H1 (cell line): ENCODE measurements around the gene F5. TPM values are rescaled to one million over a fixed set of nuclear protein-coding genes. Genes with fewer than 3 reads are reported as not detected.

Experiments
- CTCF ChIA-PET: fragments of 300-600 bp; sonication (Branson Sonifier 250); formaldehyde crosslinking; loops from one replicate; lab custom pipeline; 2021; ENCODE audit not compliant: partially characterized antibody; lab: Charles Lee
- POLR2A ChIA-PET: fragments of 300-600 bp; sonication (Branson Sonifier 250); formaldehyde crosslinking; loops from one replicate; lab custom pipeline; 2021; ENCODE audit warnings: inconsistent platforms; ENCODE audit not compliant: partially characterized antibody; lab: Charles Lee
- DNase-seq, 2 experiments: peaks; one replicate each; pipeline versions ENCODE4 v3.0.0 to v3.0.0-alpha.2; 2010 to 2022; ENCODE audit warnings: low spot score in 2 of 2, low read depth in 1 of 2, mixed read lengths in 1 of 2
- FAIRE-seq: peaks from 2 replicates; lab custom pipeline; 2011; peaks lifted over from hg19 to GRCh38; lab: Jason Lieb, UNC
- H2AFZ ChIP-seq: 2 replicates; pipeline ENCODE4 v1.8.1; 2012; ENCODE audit warnings: low read length, inconsistent platforms
- H2AK5ac ChIP-seq: 2 replicates; pipeline ENCODE4 v1.6.1; 2013; ENCODE audit warnings: low read depth, low read length
- H2BK120ac ChIP-seq: replicated peaks from 2 replicates; pipeline ENCODE3; 2013; ENCODE audit warnings: low read depth, low read length, inconsistent platforms
- H2BK12ac ChIP-seq: 2 replicates; pipeline ENCODE4 v1.6.1; 2013; ENCODE audit warnings: low read depth, low read length
- H2BK15ac ChIP-seq: 2 replicates; pipeline ENCODE4 v1.6.1; 2013; ENCODE audit warnings: low read length
- H2BK20ac ChIP-seq: 2 replicates; pipeline ENCODE4 v1.6.1; 2013; ENCODE audit warnings: low read length
- H2BK5ac ChIP-seq: 2 replicates; pipeline ENCODE4 v1.6.1; 2013; ENCODE audit warnings: low read depth, low read length
- H3K14ac ChIP-seq: 2 replicates; pipeline ENCODE4 v1.6.1; 2013; ENCODE audit warnings: inconsistent platforms; ENCODE audit not compliant: insufficient read length
- H3K18ac ChIP-seq: 2 replicates; pipeline ENCODE4 v1.6.1; 2013; ENCODE audit warnings: low read length; ENCODE audit errors: extremely low read depth
- H3K23ac ChIP-seq: 2 replicates; pipeline ENCODE4 v1.6.1; 2013; ENCODE audit warnings: inconsistent platforms; ENCODE audit not compliant: insufficient read length
- H3K23me2 ChIP-seq: 2 replicates; pipeline ENCODE4 v1.6.1; 2013; ENCODE audit warnings: low read depth, low read length
- H3K27ac ChIP-seq: 2 replicates; pipeline ENCODE4 v1.6.1; 2011; ENCODE audit warnings: low read depth, low read length, inconsistent platforms
- H3K27me3 ChIP-seq, 4 experiments: replicated peaks in 1 of 4; 1 replicate in 1 of 4; 2 replicates in 3 of 4; pipeline versions ENCODE4 v1.6.1 to v1.8.1; 2011 to 2013; ENCODE audit warnings: low read length in 3 of 4, mild to moderate bottlenecking in 3 of 4, inconsistent platforms in 2 of 4, mixed read lengths in 2 of 4, moderate library complexity in 1 of 4; ENCODE audit not compliant: control insufficient read depth in 3 of 4, insufficient read depth in 3 of 4; ENCODE audit errors: extremely low read depth in 1 of 4
- H3K36me3 ChIP-seq, 4 experiments: 2 replicates each; pipeline versions ENCODE4 v1.6.1 to v1.8.1; 2011 to 2013; ENCODE audit warnings: mild to moderate bottlenecking in 4 of 4, low read length in 3 of 4, moderate library complexity in 2 of 4, control low read depth in 1 of 4, inconsistent platforms in 1 of 4; ENCODE audit not compliant: insufficient read depth in 4 of 4, control insufficient read depth in 2 of 4
- H3K4ac ChIP-seq: replicated peaks from 2 replicates; pipeline ENCODE3; 2013; ENCODE audit warnings: low read length, low read depth, mixed read lengths, inconsistent platforms; ENCODE audit not compliant: insufficient read length
- H3K4me1 ChIP-seq, 4 experiments: replicated peaks in 1 of 4; 1 replicate in 1 of 4; 2 replicates in 3 of 4; pipeline versions ENCODE4 v1.6.1 to v1.8.1; 2011 to 2013; ENCODE audit warnings: low read length in 3 of 4, inconsistent platforms in 2 of 4, mixed read lengths in 1 of 4; ENCODE audit not compliant: insufficient read depth in 4 of 4, control insufficient read depth in 3 of 4
- H3K4me2 ChIP-seq, 2 experiments: 2 replicates each; pipeline versions ENCODE4 v1.6.1 to v1.8.1; 2011 to 2013; ENCODE audit warnings: low read depth in 2 of 2, low read length in 2 of 2, control low read depth in 1 of 2, inconsistent platforms in 1 of 2, mild to moderate bottlenecking in 1 of 2; ENCODE audit not compliant: insufficient read depth in 1 of 2
- H3K4me3 ChIP-seq, 4 experiments: fragments of 200-600, 300-600 bp in 1 of 4; sonication (generic), shearing (Covaris generic), sonication (Bioruptor Twin) in 1 of 4; 2 replicates each; pipeline versions ENCODE4 v1.5.1 to v1.8.1; 2011 to 2016; ENCODE audit warnings: low read length in 4 of 4, low read depth in 3 of 4, control low read depth in 2 of 4, inconsistent platforms in 2 of 4, mild to moderate bottlenecking in 2 of 4, mixed read lengths in 1 of 4, moderate library complexity in 1 of 4; ENCODE audit not compliant: insufficient read depth in 2 of 4; ENCODE audit errors: extremely low read depth in 1 of 4
- H3K56ac ChIP-seq: replicated peaks from 2 replicates; pipeline ENCODE3; 2013; ENCODE audit warnings: low read depth, mild to moderate bottlenecking, mixed read lengths, low read length, inconsistent platforms; ENCODE audit not compliant: insufficient read length
- H3K79me1 ChIP-seq: 2 replicates; pipeline ENCODE4 v1.6.1; 2013; ENCODE audit warnings: low read depth, low read length, control low read depth
- H3K79me2 ChIP-seq, 2 experiments: 2 replicates each; pipeline versions ENCODE4 v1.6.1 to v1.8.1; 2012 to 2013; ENCODE audit warnings: low read length in 2 of 2, mild to moderate bottlenecking in 2 of 2, inconsistent platforms in 1 of 2; ENCODE audit not compliant: insufficient read depth in 2 of 2, control insufficient read depth in 1 of 2
- H3K9ac ChIP-seq, 4 experiments: replicated peaks in 1 of 4; 1 replicate in 1 of 4; 2 replicates in 3 of 4; pipeline versions ENCODE4 v1.6.1 to v1.8.1; 2011 to 2013; ENCODE audit warnings: low read depth in 3 of 4, low read length in 3 of 4, control low read depth in 2 of 4, mild to moderate bottlenecking in 2 of 4, moderate library complexity in 2 of 4, inconsistent platforms in 1 of 4; ENCODE audit errors: extremely low read depth in 1 of 4
- H3K9me3 ChIP-seq, 2 experiments: 2 replicates each; pipeline versions ENCODE4 v1.6.1 to v1.8.1; 2012 to 2013; ENCODE audit warnings: mild to moderate bottlenecking in 2 of 2, moderate library complexity in 2 of 2, control low read depth in 1 of 2, inconsistent platforms in 1 of 2, low read depth in 1 of 2, low read length in 1 of 2, mixed read lengths in 1 of 2; ENCODE audit not compliant: insufficient read depth in 2 of 2
- H4K20me1 ChIP-seq, 2 experiments: replicated peaks in 1 of 2; 2 replicates each; pipeline versions ENCODE3 to v1.8.1; 2011 to 2013; ENCODE audit warnings: inconsistent platforms in 2 of 2, low read length in 2 of 2, mild to moderate bottlenecking in 1 of 2; ENCODE audit not compliant: insufficient read depth in 2 of 2, control insufficient read depth in 1 of 2
- H4K5ac ChIP-seq: 2 replicates; pipeline ENCODE4 v1.6.1; 2013; ENCODE audit warnings: low read length, low read depth, mixed read lengths, inconsistent platforms; ENCODE audit not compliant: insufficient read length
- H4K8ac ChIP-seq: 2 replicates; pipeline ENCODE4 v1.8.0; 2013; ENCODE audit warnings: mild to moderate bottlenecking, moderate library complexity, low read length, inconsistent platforms; ENCODE audit not compliant: insufficient read depth; ENCODE audit errors: extremely low read depth
- H4K91ac ChIP-seq: replicated peaks from 2 replicates; pipeline ENCODE3; 2013; ENCODE audit warnings: low read length, mixed read lengths, inconsistent platforms; ENCODE audit not compliant: insufficient read length
- BACH1 ChIP-seq: IDR thresholded peaks from 2 replicates; pipeline ENCODE4 v1.6.1; 2012; ENCODE audit warnings: low read length, improper control_type of control experiment
- CTCF ChIP-seq, 3 experiments: IDR thresholded peaks; 1 replicate in 2 of 3; 2 replicates in 1 of 3; pipeline versions ENCODE4 v1.5.1 to v1.6.1; 2011; ENCODE audit warnings: low read length in 3 of 3, mild to moderate bottlenecking in 3 of 3, inconsistent platforms in 2 of 3, low read depth in 1 of 3, moderate library complexity in 1 of 3; ENCODE audit not compliant: insufficient read depth in 1 of 3; ENCODE audit errors: control extremely low read depth in 1 of 3
- HDAC2 ChIP-seq, 2 experiments: fragments of 300-600 bp in 1 of 2; sonication (generic) in 1 of 2; IDR thresholded peaks; 2 replicates each; pipeline ENCODE4 v1.6.1; 2011 to 2012; ENCODE audit warnings: low read depth in 2 of 2, low read length in 2 of 2, mild to moderate bottlenecking in 2 of 2, moderate library complexity in 2 of 2, borderline replicate concordance in 1 of 2, inconsistent platforms in 1 of 2
- KDM1A ChIP-seq: fragments of 200-600, 300-600 bp; sonication (generic); IDR thresholded peaks from 2 replicates; pipeline ENCODE4 v1.7.1; 2016; ENCODE audit warnings: mild to moderate bottlenecking, low read length, borderline replicate concordance
- POLR2AphosphoS5 ChIP-seq: IDR thresholded peaks from 2 replicates; pipeline ENCODE4 v1.6.1; 2011; ENCODE audit warnings: low read depth, low read length
- SAP30 ChIP-seq: fragments of 300-600 bp; sonication (generic); IDR thresholded peaks from 2 replicates; pipeline ENCODE4 v1.7.1; 2012; ENCODE audit warnings: low read length, moderate library complexity, mild to moderate bottlenecking, inconsistent platforms; ENCODE audit not compliant: insufficient read depth, insufficient replicate concordance
- SIN3A ChIP-seq, 2 experiments: IDR thresholded peaks in 1 of 2; conservative IDR thresholded peaks in 1 of 2; 2 replicates each; pipeline ENCODE4 v1.6.1; 2011 to 2012; ENCODE audit warnings: low read length in 2 of 2, improper control_type of control experiment in 1 of 2, low read depth in 1 of 2, mild to moderate bottlenecking in 1 of 2
- SIRT6 ChIP-seq: IDR thresholded peaks from one replicate; pipeline ENCODE4 v1.7.1; 2012; ENCODE audit warnings: low read length, inconsistent platforms
- SP1 ChIP-seq: IDR thresholded peaks from 2 replicates; pipeline ENCODE4 v1.6.1; 2011; ENCODE audit warnings: low read depth, low read length
- SRF ChIP-seq: IDR thresholded peaks from 2 replicates; pipeline ENCODE4 v1.6.1; 2011; ENCODE audit warnings: mild to moderate bottlenecking, low read depth, low read length, moderate library complexity
- TAF7 ChIP-seq: optimal IDR thresholded peaks from 2 replicates; pipeline ENCODE3; 2011; ENCODE audit warnings: low read depth, mild to moderate bottlenecking, inconsistent platforms, low read length, moderate library complexity, borderline replicate concordance
- YY1 ChIP-seq: IDR thresholded peaks from 2 replicates; pipeline ENCODE4 v1.6.1; 2011; ENCODE audit warnings: low read depth, mild to moderate bottlenecking, low read length
- WGBS, 2 experiments: shearing (Covaris generic) in 1 of 2; methylation state at CpG; one replicate each; pipeline versions ENCODE4 v1.1.6 to v1.1.7; 2013 to 2015; ENCODE audit warnings: low lambda C conversion rate in 2 of 2, mixed read lengths in 2 of 2, inconsistent platforms in 1 of 2, low coverage in 1 of 2, missing lambda C conversion rate in 1 of 2; ENCODE audit not compliant: insufficient replicate concordance in 2 of 2, insufficient coverage in 1 of 2, insufficient read length in 1 of 2; ENCODE audit errors: extremely low coverage in 1 of 2, missing lambda C conversion rate in 1 of 2; 5-methylcytosine and 5-hydroxymethylcytosine counted together
- polyA plus RNA-seq, 7 experiments: library from polyadenylated mRNA; depleted of rRNA in 3 of 7; stranded (reverse) in 5 of 7; unstranded in 2 of 7; fragments of >200 nt in 5 of 7; fragments of 200-250 nt in 2 of 7; gene quantifications; 1 replicate in 5 of 7; 2 replicates in 1 of 7; 4 replicates in 1 of 7; pipeline versions ENCODE4 v1.2.1 to v1.2.3, GENCODE V29; 2011 to 2013; ENCODE audit warnings: missing spikeins in 2 of 7, mixed read lengths in 2 of 7
- total RNA-seq: library from RNA; stranded (reverse); fragmentation: NEBNext Ultra II Directional; extraction: Animal tissue kit (Norgen Biotek cat#: 25700); gene quantifications from 2 replicates; pipeline ENCODE4 v1.2.1, GENCODE V29; 2021

Gene F5
- total and polyA plus RNA-seq, 2 of the 8 experiments (the other 6 are each of a cell fraction or from before 2014, with no cell fraction given), result 0.04 to 0.06 TPM

- 95 to 100% methylated on average over 1 to 3 of the region's 3 CpGs for WGBS, 2 experiments
- no peak overlapping the region for H3K23ac ChIP-seq
- TF ChIP-seq YY1 (no peak), SIN3A (conservative IDR thresholded peaks at IDR 0.05 in 1 of 2, IDR thresholded peaks at IDR 0.05 in 1 of 2; ENCODE audit: low read depth in 1 of 2, low read length in 2 of 2) (no peak), KDM1A (no peak), POLR2AphosphoS5 (no peak), HDAC2 (IDR thresholded peaks at IDR 0.05; ENCODE audit: borderline replicate concordance in 1 of 2, low read depth in 2 of 2, low read length in 2 of 2) (no peak), SAP30 (no peak), SRF (no peak), BACH1 (no peak), CTCF (IDR thresholded peaks at IDR 0.05; ENCODE audit: control extremely low read depth in 1 of 3, insufficient read depth in 1 of 3, low read depth in 1 of 3, low read length in 3 of 3) (no peak), SP1 (no peak), SIRT6 (no peak), TAF7 (no peak)
These were observed 45.0 kb upstream of the F5 start for GRCh38 chr1:169631249-169631648.

More at GRCh38 chr1:169631249-169631648, 45.0 kb upstream of the F5 start:
- Histone ChIP-seq H3K23me2 (no peaks in the 10 kb centered on the region), H3K4me1 (no peaks in the 10 kb centered on the region), H3K27me3 (no peaks in the 10 kb centered on the region), H4K20me1 (no peaks in the 10 kb centered on the region), H3K9ac (no peak overlapping the region), H3K4me3 (no peak overlapping the region), H4K5ac (no peak overlapping the region), H3K18ac (no peak overlapping the region), H3K36me3 (no peaks in the 10 kb centered on the region), H3K56ac (no peak overlapping the region), H2AFZ (no peak overlapping the region), H3K27ac (no peak overlapping the region), H2BK120ac (no peak overlapping the region), H3K4ac (no peak overlapping the region), H4K8ac (no peak overlapping the region), H2BK15ac (no peak overlapping the region), H3K4me2 (no peak overlapping the region), H2BK5ac (no peak overlapping the region), H2BK12ac (no peak overlapping the region), H4K91ac (no peak overlapping the region), H3K79me2 (no peaks in the 10 kb centered on the region), H3K79me1 (no peaks in the 10 kb centered on the region), H3K9me3 (peaks cover 4 to 10% of the 10 kb centered on the region in 2 experiments; a peak in 2 of 4 replicates), H3K14ac (no peak overlapping the region), H2BK20ac (no peak overlapping the region), H2AK5ac (no peak overlapping the region)
- CTCF ChIA-PET, result interaction anchor here (1.1 to 1.9 kb wide), 3 partner anchors 9 to 44 kb away, joined by 4 to 5 read pairs (median 4); partner anchors contain the start of gene F5
- FAIRE-seq (no peak), DNase-seq (no peak)
- POLR2A ChIA-PET, result no interaction called here
